GM19238 (cell line): ENCODE results near the gene MXRA7.
"Not testable (repeated sequence)": the region's sequence is repeated elsewhere in the genome, so short reads cannot be mapped to it uniquely, and the experiment has no call there.

ENCODE experiments used
- DNase-seq: peaks from one replicate; pipeline ENCODE4 v3.0.0; 2011; ENCODE audit warnings: low spot score; ENCODE audit not compliant: insufficient read length

The MXRA7 gene

GRCh38 chr17:76645481-76645880 lies 65.3 kb downstream of the MXRA7 start:
- DNase-seq: no peak

- no peak for DNase-seq
Measured at GRCh38 chr17:76644995-76645394, 65.8 kb downstream of the MXRA7 start.

- no peak for DNase-seq
Measured at GRCh38 chr17:76643553-76644148, 67.1 kb downstream of the MXRA7 start, which contains the start of gene ST6GALNAC1. ST6GALNAC1 (minus strand) TSS chr17:76643757; CDS start chr17:76643638, 119 bp downstream.

- no peak for DNase-seq
Measured at GRCh38 chr17:76642994-76643393, 67.8 kb downstream of the MXRA7 start.

- DNase-seq: no peak
Measured at GRCh38 chr17:76642032-76642561, 68.7 kb downstream of the MXRA7 start.

- no peak for DNase-seq
Measured at GRCh38 chr17:76641501-76641900, 69.3 kb downstream of the MXRA7 start.

GRCh38 chr17:76640550-76641380 lies 70.0 kb downstream of the MXRA7 start:
- no peak for DNase-seq

GRCh38 chr17:76638263-76638662 lies 72.5 kb downstream of the MXRA7 start:
- no peak for DNase-seq

GRCh38 chr17:76636486-76637206 lies 74.1 kb downstream of the MXRA7 start:
- DNase-seq: not testable (repeated sequence)

GRCh38 chr17:76635659-76636360 lies 75.0 kb downstream of the MXRA7 start:
- DNase-seq: no peak

GRCh38 chr17:76635039-76635438 lies 75.7 kb downstream of the MXRA7 start:
- DNase-seq: no peak

GRCh38 chr17:76633628-76634328 lies 77.0 kb downstream of the MXRA7 start:
- DNase-seq: no peak

- no peak for DNase-seq
Measured at GRCh38 chr17:76631821-76632565, 78.8 kb downstream of the MXRA7 start.

- DNase-seq: no peak
Measured at GRCh38 chr17:76630151-76630550, 80.6 kb downstream of the MXRA7 start.
